Measurements from ENCODE around the gene RGL1.

RGL1 gene

GRCh38 chr1:183957216-183957830 is 152.4 kb downstream of the RGL1 start:
- DNase-seq (ENCODE audit: low read depth) = no peak

GRCh38 chr1:183958958-183959357 is 154.0 kb downstream of the RGL1 start:
- DNase-seq (ENCODE audit: low read depth) = no peak

GRCh38 chr1:183961132-183961531 is 156.2 kb downstream of the RGL1 start:
- DNase-seq (ENCODE audit: low read depth) = no peak

GRCh38 chr1:183962903-183963302 is 158.0 kb downstream of the RGL1 start:
- no peak for DNase-seq (ENCODE audit: low read depth)

GRCh38 chr1:183965726-183966125 is 160.8 kb downstream of the RGL1 start:
- no peak for DNase-seq (ENCODE audit: low read depth)

- no peak for DNase-seq (ENCODE audit: low read depth)
Observed at GRCh38 chr1:183966487-183966886, 161.6 kb downstream of the RGL1 start.

- no peak for DNase-seq (ENCODE audit: low read depth)
Observed at GRCh38 chr1:183967914-183968313, 163.0 kb downstream of the RGL1 start.

GRCh38 chr1:183968386-183968785 is 163.5 kb downstream of the RGL1 start:
- no peak for DNase-seq (ENCODE audit: low read depth)

- no peak for DNase-seq (ENCODE audit: low read depth)
Observed at GRCh38 chr1:183970516-183971300, 165.8 kb downstream of the RGL1 start.

GRCh38 chr1:183975651-183976050 is 170.7 kb downstream of the RGL1 start:
- no peak for DNase-seq (ENCODE audit: low read depth)

- DNase-seq (ENCODE audit: low read depth) = no peak
Observed at GRCh38 chr1:183977717-183978116, 172.8 kb downstream of the RGL1 start.
